GM18907 (cell line): Measurements from ENCODE around the gene ADAM29.
"Not testable (repeated sequence)": the region's sequence is repeated elsewhere in the genome, so short reads cannot be mapped to it uniquely, and the experiment has no call there.

Experiments used
- ATAC-seq: cut with Tn5 transposase; IDR thresholded peaks from one replicate; pipeline ENCODE4 v1.9.1; 2021; ENCODE audit warnings: mild to moderate bottlenecking, moderate library complexity; ENCODE audit not compliant: unreplicated experiment

Gene ADAM29

GRCh38 chr4:174946246-174946645, 28.1 kb downstream of the ADAM29 start:
- no peak for ATAC-seq

- no peak for ATAC-seq
Observed at GRCh38 chr4:174948826-174949225, 30.7 kb downstream of the ADAM29 start.

- no peak for ATAC-seq
Observed at GRCh38 chr4:174972911-174973310, 54.8 kb downstream of the ADAM29 start.

- ATAC-seq, result no peak
Observed at GRCh38 chr4:174973336-174973735, 55.2 kb downstream of the ADAM29 start.

GRCh38 chr4:174983128-174983750, 65.1 kb downstream of the ADAM29 start:
- no peak for ATAC-seq

GRCh38 chr4:174983870-174984269, 65.7 kb downstream of the ADAM29 start:
- ATAC-seq, result not testable (repeated sequence)

- ATAC-seq, result no peak
Observed at GRCh38 chr4:174989791-174990190, 71.6 kb downstream of the ADAM29 start.

- ATAC-seq, result no peak
Observed at GRCh38 chr4:174993916-174994315, 75.8 kb downstream of the ADAM29 start.

- peak; percentile 45 for ATAC-seq
Observed at GRCh38 chr4:174996079-174996478, 77.9 kb downstream of the ADAM29 start.

- no peak for ATAC-seq
Observed at GRCh38 chr4:174999407-174999806, 81.2 kb downstream of the ADAM29 start.

- no peak for ATAC-seq
Observed at GRCh38 chr4:175017751-175018150, 99.6 kb downstream of the ADAM29 start.

GRCh38 chr4:175019447-175019846, 101.3 kb downstream of the ADAM29 start:
- ATAC-seq, result not testable (repeated sequence)
